Ovary (tissue), 9 donors: ENCODE results near the gene HAPLN2. TPM values are rescaled to one million over a fixed set of nuclear protein-coding genes. Genes with fewer than 3 reads are reported as not detected.

Source experiments
- DNase-seq, 5 donors: peaks; one replicate each; pipeline ENCODE4 v3.0.0-alpha.2; 2019 to 2020
- H3K27ac ChIP-seq, 2 donors: fragments of 200-600 bp; one replicate each; pipeline versions ENCODE4 v1.5.1 to v1.8.0; 2019 to 2022
- H3K27me3 ChIP-seq: fragments of 200-600 bp; one replicate; pipeline ENCODE4 v1.8.0; 2022
- H3K36me3 ChIP-seq: fragments of 200-600 bp; sonication (generic); one replicate; pipeline ENCODE4 v1.5.1; 2019
- H3K4me1 ChIP-seq: one replicate; pipeline ENCODE4 v1.8.1; 2013; ENCODE audit warnings: mild to moderate bottlenecking, moderate library complexity; ENCODE audit not compliant: insufficient read depth
- H3K4me3 ChIP-seq: fragments of 200-600 bp; sonication (generic); one replicate; pipeline ENCODE4 v1.5.1; 2017
- H3K9me3 ChIP-seq, 2 donors: fragments of 200-600 bp in 1 of 2; sonication (generic) in 1 of 2; one replicate each; pipeline versions ENCODE4 v1.5.1 to v1.8.1; 2013 to 2019; ENCODE audit warnings: mild to moderate bottlenecking in 1 of 2, moderate library complexity in 1 of 2
- CTCF ChIP-seq, 3 donors: fragments of 450-650 bp in 2 of 3; fragments of 200-600 bp in 1 of 3; IDR thresholded peaks; one replicate each; pipeline versions ENCODE4 v1.5.1 to v1.8.0; 2016 to 2022; ENCODE audit warnings: antibody characterized with exemption in 3 of 3, mild to moderate bottlenecking in 1 of 3
- EP300 ChIP-seq: sonication (generic); formaldehyde crosslinking; IDR thresholded peaks from one replicate; pipeline ENCODE4 v1.6.1; 2017; ENCODE audit warnings: antibody characterized with exemption
- POLR2A ChIP-seq: fragments of 450-650 bp; IDR thresholded peaks from one replicate; pipeline ENCODE4 v1.6.1; 2017; ENCODE audit warnings: antibody characterized with exemption, mild to moderate bottlenecking, moderate library complexity
- WGBS, 3 donors: extraction: QIAGEN DNeasy Blood & Tissue Kit in 1 of 3; methylation state at CpG; one replicate each; pipeline versions ENCODE4 v1.1.5 to v1.1.7; 2013 to 2017; 5-methylcytosine and 5-hydroxymethylcytosine counted together
- intact Hi-C, 4 donors: fragments of 100-400 bp; cut with DNase I; formaldehyde crosslinking; loops; one replicate each; pipeline versions ENCODE4 v1.11.0 to v1.15.1; 2022 to 2023
- polyA plus RNA-seq, 2 donors: library from polyadenylated mRNA; stranded (reverse); fragments of 200-250 nt in 1 of 2; fragments of 350-450 nt in 1 of 2; fragmentation: Illumina TruSeq in 1 of 2; extraction: RNeasy Lipid Tissue Mini Kit (QIAGEN cat#74804) in 1 of 2; gene quantifications; one replicate each; pipeline ENCODE4 v1.2.3, GENCODE V29; 2013 to 2014
- total RNA-seq, 7 donors: library from RNA; depleted of rRNA in 2 of 7; stranded (reverse); fragments of >200 nt in 2 of 7; fragmentation: NEBNext Ultra II Directional in 3 of 7; extraction: Animal tissue kit (Norgen Biotek cat#: 25700) in 3 of 7; gene quantifications; one replicate each; pipeline versions ENCODE4 v1.1.0 to v1.2.4, GENCODE V29; 2016 to 2023
- donor health status: DM: no; HTN: no; CAD: no; lungs with moderate emphysema.
- donor health status: DM: no; HTN: no; CAD: no.
- donor health status: Bipolar disorder and iron deficiency.
- donor health status: DM: yes; HTN: yes; CAD: no.
- donor health status: DM: no; HTN: no; CAD: no.
- donor health status: DM: yes; HTN: yes; CAD: no.

The HAPLN2 gene
- total and polyA plus RNA-seq, 9 donors = 0.30 to 1.9 (median 1.2) TPM; not detected in 1

GRCh38 chr1:156638189-156638985, 19.2 kb downstream of the HAPLN2 start:
- DNase-seq = no peak
- Histone ChIP-seq H3K36me3 (no peaks in the 10 kb centered on the region), H3K27ac (no peak overlapping the region), H3K27me3 (no peaks in the 10 kb centered on the region), H3K4me1 (peaks cover 2% of the 10 kb centered on the region), H3K4me3 (no peak overlapping the region), H3K9me3 (no peaks in the 10 kb centered on the region)
- TF ChIP-seq POLR2A = no peak
- no peak for TF ChIP-seq EP300
- TF ChIP-seq CTCF (IDR thresholded peaks at IDR 0.05) = no peak
- WGBS, 3 donors = 30 to 32% (median 31%) methylated on average over 8 of the region's 8 CpGs
- intact Hi-C loops = no loop called here

GRCh38 chr1:156639601-156640101, 20.4 kb downstream of the HAPLN2 start:
- no peak overlapping the region for H3K4me3 ChIP-seq
- peaks cover 2% of the 10 kb centered on the region for H3K4me1 ChIP-seq
- H3K27ac ChIP-seq = no peak overlapping the region
- no peak for DNase-seq
- no peak for TF ChIP-seq POLR2A
- TF ChIP-seq EP300 = no peak
- TF ChIP-seq CTCF (IDR thresholded peaks at IDR 0.05) = no peak
- H3K27me3 ChIP-seq = no peaks in the 10 kb centered on the region
- H3K36me3 ChIP-seq = no peaks in the 10 kb centered on the region
- no peaks in the 10 kb centered on the region for H3K9me3 ChIP-seq
- intact Hi-C loops = no loop called here
- 72 to 80% (median 77%) methylated on average over 6 of the region's 6 CpGs for WGBS, 3 donors

- H3K4me3 ChIP-seq = no peak overlapping the region
- peaks cover 2% of the 10 kb centered on the region for H3K4me1 ChIP-seq
- H3K9me3 ChIP-seq = no peaks in the 10 kb centered on the region
- intact Hi-C loops = no loop called here
- DNase-seq = no peak
- TF ChIP-seq CTCF (IDR thresholded peaks at IDR 0.05) = no peak
- TF ChIP-seq EP300 = no peak
- no peak for TF ChIP-seq POLR2A
- no peaks in the 10 kb centered on the region for H3K27me3 ChIP-seq
- H3K36me3 ChIP-seq = no peaks in the 10 kb centered on the region
- WGBS, 3 donors = 39 to 45% (median 43%) methylated on average over 6 of the region's 6 CpGs
- H3K27ac ChIP-seq = no peak overlapping the region
Measured at GRCh38 chr1:156640842-156641706, 21.9 kb downstream of the HAPLN2 start.

GRCh38 chr1:156641761-156642264, 22.6 kb downstream of the HAPLN2 start, which contains the start of gene BCAN:
Gene BCAN, plus strand, starts transcription at chr1:156642117. Its CDS starts 3,938 bp downstream, at chr1:156646055.
- Histone ChIP-seq H3K4me1 (peaks cover 2% of the 10 kb centered on the region), H3K27me3 (no peaks in the 10 kb centered on the region), H3K4me3 (peak within 1 kb of the TSS; percentile 39), H3K36me3 (no peaks in the 10 kb centered on the region), H3K9me3 (no peaks in the 10 kb centered on the region), H3K27ac (no peak within 1 kb of the TSS)
- TF ChIP-seq EP300 (no peak), POLR2A (no peak), CTCF (IDR thresholded peaks at IDR 0.05) (no peak)
- intact Hi-C loops = no loop called here
- DNase-seq = peak in 2 of 5 donors; percentile 47 to 57
- 1% methylated on average over 22 to 46 of the region's 46 CpGs for WGBS, 3 donors
